K562 (cell line): ENCODE results near the gene DPEP2NB. TPM values are rescaled to one million over a fixed set of nuclear protein-coding genes. Genes with fewer than 3 reads are reported as not detected.
A peak's percentile ranks its signal among the peaks of the same experiment; 100 is the strongest.

ENCODE experiments used
- ATAC-seq: fragments of 200-7000 bp; cut with Tn5 transposase; 3 replicates; pipeline ENCODE4 v1.9.1; 2020; ENCODE audit warnings: moderate library complexity
- Bru-seq: library from RNA; stranded (reverse); fragments of 400-500 nt; gene quantifications from one replicate; lab custom pipeline; 2021; lab: Mats Ljungman, UMichigan
- BruChase-seq, 2 experiments: library from RNA; stranded (reverse); fragments of 400-500 nt; gene quantifications; one replicate each; lab custom pipeline; 2021; lab: Mats Ljungman, UMichigan
- BruUV-seq: library from RNA; stranded (reverse); fragments of 400-500 nt; replicated peaks from 2 replicates; lab custom pipeline; 2021; lab: Mats Ljungman, UMichigan
- CTCF ChIA-PET: fragments of 300-600 bp; formaldehyde crosslinking; extraction: SDS; loops from one replicate; lab custom pipeline; 2021; ENCODE audit warnings: low intra/inter-chr PET ratio; lab: Yijun Ruan, JAX
- POLR2A ChIA-PET: fragments of 300-600, 350-650 bp; sonication (Branson Sonifier 250); formaldehyde crosslinking; extraction: SDS; loops from one replicate; lab custom pipeline; 2021; ENCODE audit warnings: antibody characterized with exemption, inconsistent platforms; lab: Yijun Ruan, JAX
- DNase-seq, 4 experiments: peaks; one replicate each; pipeline versions ENCODE4 v3.0.0 to v3.0.0-alpha.2; 2011 to 2018; ENCODE audit warnings: low spot score in 3 of 4, mixed read lengths in 3 of 4; ENCODE audit errors: extremely low read depth in 1 of 4
- FAIRE-seq: peaks from 2 replicates; lab custom pipeline; 2011; peaks lifted over from hg19 to GRCh38; lab: Jason Lieb, UNC
- H2AFZ ChIP-seq: 2 replicates; pipeline ENCODE4 v1.6.0; 2011; ENCODE audit warnings: low read depth, low read length, control low read depth, inconsistent platforms
- H3K27ac ChIP-seq: fragments of 200-600 bp; 3 replicates; pipeline ENCODE4 v1.8.0; 2011; ENCODE audit warnings: low read depth, mild to moderate bottlenecking, control low read depth, inconsistent platforms, low read length, moderate library complexity, mixed read lengths; ENCODE audit errors: extremely low read depth
- H3K27me3 ChIP-seq, 2 experiments: fragments of 300-600 bp in 1 of 2; 2 replicates in 1 of 2; 3 replicates in 1 of 2; pipeline versions ENCODE4 v1.6.0 to v1.8.0; 2011; ENCODE audit warnings: inconsistent platforms in 2 of 2, low read length in 2 of 2, mild to moderate bottlenecking in 1 of 2, mixed read lengths in 1 of 2, moderate library complexity in 1 of 2; ENCODE audit not compliant: control insufficient read depth in 2 of 2, insufficient read depth in 2 of 2
- H3K36me3 ChIP-seq: fragments of 300-600 bp; 3 replicates; pipeline ENCODE4 v1.8.0; 2011; ENCODE audit warnings: mild to moderate bottlenecking, low read length, inconsistent platforms; ENCODE audit not compliant: control insufficient read depth, insufficient read depth
- H3K4me1 ChIP-seq, 2 experiments: fragments of 200-600 bp in 1 of 2; replicated peaks in 1 of 2; 2 replicates in 1 of 2; 3 replicates in 1 of 2; pipeline versions ENCODE4 v1.5.1 to v1.8.0; 2011; ENCODE audit warnings: inconsistent platforms in 2 of 2, low read length in 2 of 2, mild to moderate bottlenecking in 1 of 2, mixed read lengths in 1 of 2, moderate library complexity in 1 of 2; ENCODE audit not compliant: control insufficient read depth in 2 of 2, insufficient read depth in 2 of 2
- H3K4me2 ChIP-seq: 2 replicates; pipeline ENCODE4 v1.6.1; 2011; ENCODE audit warnings: low read length, control low read depth, inconsistent platforms, mixed read lengths; ENCODE audit not compliant: insufficient read depth
- H3K4me3 ChIP-seq: fragments of 200-600 bp; sonication (generic), shearing (Covaris generic); 2 replicates; pipeline ENCODE4 v1.5.1; 2016; ENCODE audit warnings: control low read depth, inconsistent platforms
- H3K79me2 ChIP-seq: fragments of 200-600 bp; 3 replicates; pipeline ENCODE4 v1.8.0; 2011; ENCODE audit warnings: low read length, inconsistent platforms; ENCODE audit not compliant: control insufficient read depth, insufficient read depth
- H3K9ac ChIP-seq, 2 experiments: 2 replicates each; pipeline versions ENCODE4 v1.6.0 to v1.6.1; 2011; ENCODE audit warnings: low read depth in 2 of 2, low read length in 2 of 2, control low read depth in 1 of 2, inconsistent platforms in 1 of 2, mild to moderate bottlenecking in 1 of 2, mixed read lengths in 1 of 2; ENCODE audit not compliant: insufficient read depth in 1 of 2
- H3K9me1 ChIP-seq: one replicate; pipeline ENCODE4 v1.6.0; 2011; ENCODE audit warnings: inconsistent platforms, mild to moderate bottlenecking, low read length, moderate library complexity; ENCODE audit not compliant: control insufficient read depth, insufficient read depth
- H3K9me3 ChIP-seq: replicated peaks from 2 replicates; pipeline ENCODE4 v1.5.1; 2011; ENCODE audit warnings: low read depth, low read length, inconsistent platforms; ENCODE audit not compliant: control insufficient read depth, insufficient read depth
- H4K20me1 ChIP-seq: replicated peaks from 2 replicates; pipeline ENCODE4 v1.6.1; 2011; ENCODE audit warnings: low read length, inconsistent platforms, mixed read lengths; ENCODE audit not compliant: control insufficient read depth, insufficient read depth
- CBX3 ChIP-seq, 2 experiments: IDR thresholded peaks; 1 replicate in 1 of 2; 2 replicates in 1 of 2; pipeline ENCODE4 v1.6.1; 2012; ENCODE audit warnings: inconsistent platforms in 2 of 2, low read length in 2 of 2, borderline replicate concordance in 1 of 2, control low read depth in 1 of 2
- CREB1 ChIP-seq, 2 experiments: sonication (generic) in 1 of 2; formaldehyde crosslinking in 1 of 2; IDR thresholded peaks; 2 replicates each; pipeline versions ENCODE4 v1.6.1 to v1.8.0; 2012 to 2022; ENCODE audit warnings: inconsistent platforms in 1 of 2, mild to moderate bottlenecking in 1 of 2, missing genetic modification reagents in 1 of 2, moderate library complexity in 1 of 2
- CREM ChIP-seq: IDR thresholded peaks from 2 replicates; pipeline ENCODE4 v1.6.1; 2014; ENCODE audit warnings: antibody characterized with exemption, low read depth
- MCM2 ChIP-seq: fragments of 450-650 bp; IDR thresholded peaks from 2 replicates; pipeline ENCODE4 v1.6.1; 2017; ENCODE audit warnings: low read depth, mild to moderate bottlenecking
- POLR2G ChIP-seq: fragments of 200-400 bp; formaldehyde crosslinking; IDR thresholded peaks from 2 replicates; pipeline ENCODE4 v1.6.1; 2017; ENCODE audit warnings: low read depth, mild to moderate bottlenecking, antibody characterized with exemption, low read length, moderate library complexity
- RFX1 ChIP-seq: fragments of 450-650 bp; IDR thresholded peaks from 2 replicates; pipeline ENCODE4 v1.6.1; 2016; ENCODE audit warnings: mild to moderate bottlenecking, moderate library complexity
- STAT5B ChIP-seq: fragments of 250-450 bp; sonication (Bioruptor Pico); IDR thresholded peaks from 2 replicates; pipeline ENCODE4 v1.8.0; 2021; ENCODE audit warnings: mild to moderate bottlenecking, inconsistent platforms
- ZNF253 ChIP-seq: fragments of 250-450 bp; sonication (Bioruptor Pico); conservative IDR thresholded peaks from 2 replicates; pipeline ENCODE4 v1.6.1; 2021; ENCODE audit warnings: mild to moderate bottlenecking
- WGBS: fragments of 100-300 bp; shearing (Covaris generic); methylation state at CpG from one replicate; pipeline ENCODE4 v1.1.6; 2016; ENCODE audit warnings: low coverage, mixed read lengths; ENCODE audit not compliant: insufficient coverage; ENCODE audit errors: missing lambda C conversion rate; 5-methylcytosine and 5-hydroxymethylcytosine counted together
- in situ Hi-C: fragments of 300-500 bp; cut with MboI; formaldehyde crosslinking; loops from 4 replicates; pipeline ENCODE4 v1.15.0; 2018; ENCODE audit warnings: inconsistent platforms, mixed read lengths
- intact Hi-C: fragments of 100-400 bp; cut with micrococcal nuclease; formaldehyde crosslinking; loops from 2 replicates; pipeline ENCODE4 v1.14.2; 2022
- long read RNA-seq, 3 experiments: library from polyadenylated mRNA in 2 of 3; library from RNA in 1 of 3; unstranded in 2 of 3; stranded (forward) in 1 of 3; transcript quantifications; one replicate each; pipeline ENCODE4 v2.0.0, GENCODE V29; 2019 to 2022
- polyA minus RNA-seq, 3 experiments: library from RNA; depleted of rRNA, polyadenylated mRNA; stranded (reverse); fragments of >200 nt; gene quantifications; 2 replicates each; pipeline ENCODE4 v1.2.3, GENCODE V29; 2011
- polyA plus RNA-seq, 8 experiments: library from polyadenylated mRNA; depleted of rRNA in 4 of 8; stranded (reverse) in 5 of 8; unstranded in 3 of 8; fragments of >200 nt; fragmentation: Nextera tagmentation in 2 of 8; fragmentation: Illumina TruSeq in 1 of 8; extraction: Ambion mirVana in 2 of 8; extraction: Trizol in 1 of 8; gene quantifications; 2 replicates each; pipeline versions ENCODE4 v1.2.1 to v1.2.3, GENCODE V29; 2011 to 2014; ENCODE audit warnings: inconsistent platforms in 1 of 8, missing spikeins in 1 of 8
- total RNA-seq, 7 experiments: library from RNA; depleted of rRNA in 6 of 7; stranded (reverse); fragments of >200 nt in 6 of 7; fragmentation: Illumina TruSeq in 2 of 7; extraction: Trizol in 2 of 7; gene quantifications; 2 replicates each; pipeline versions ENCODE4 v1.2.1 to v1.2.3, GENCODE V29; 2011 to 2021; ENCODE audit warnings: low replicate concordance in 1 of 7

DPEP2NB gene, protein sequence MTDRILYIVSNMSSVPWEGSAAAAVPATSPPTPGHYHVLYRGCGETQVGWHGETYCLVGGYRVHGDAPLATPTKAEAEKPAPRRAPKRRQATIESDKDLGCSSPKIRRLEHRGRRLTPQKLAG
- not detected in 2 replicates for total RNA-seq (2011; cell fraction: chromatin; rRNA removed; ENCODE audit: low replicate concordance)
- total RNA-seq (2011; cell fraction: nucleolus; rRNA removed): not detected in 2 replicates
- not detected in 2 replicates for total RNA-seq (2011; cell fraction: nucleoplasm; rRNA removed)
- total RNA-seq (2014; rRNA removed): not detected in 2 replicates
- total RNA-seq (2014; rRNA removed; fragmentation: Illumina TruSeq; extraction: Trizol): not detected in 2 replicates
- total RNA-seq (2015; rRNA removed; fragmentation: Illumina TruSeq; extraction: Trizol): not detected in 2 replicates
- not detected in 2 replicates for total RNA-seq (2021)
- polyA plus RNA-seq (2011; rRNA removed): not detected in 2 replicates
- polyA plus RNA-seq (2011; cell fraction: cytosol; rRNA removed): not detected in 2 replicates
- polyA plus RNA-seq (2011; cell fraction: nucleus; rRNA removed): not detected in 2 replicates
- 0.07 TPM in 1 of 2 replicates, not detected in the other for polyA plus RNA-seq (2012)
- not detected in 2 replicates for polyA plus RNA-seq (2014; fragmentation: Illumina TruSeq; extraction: Trizol)
- not detected for polyA plus RNA-seq (2014; fragmentation: Nextera tagmentation; extraction: Ambion mirVana)
- polyA plus RNA-seq (2014; rRNA removed): not detected in 2 replicates
- polyA minus RNA-seq (2011; rRNA and poly(A)+ RNA removed): not detected in 2 replicates
- not detected in 2 replicates for polyA minus RNA-seq (2011; cell fraction: cytosol; rRNA and poly(A)+ RNA removed)
- not detected in 2 replicates for polyA minus RNA-seq (2011; cell fraction: nucleus; rRNA and poly(A)+ RNA removed)
- Bru-seq, nascent RNA: percentile 19 among the genes with signal in this experiment
- not detected for BruChase-seq, experiment 1, labeled RNA remaining after a 2-hour chase
- BruChase-seq, experiment 2, labeled RNA remaining after a 6-hour chase: percentile 31 among the genes with signal in this experiment
- long read RNA-seq, experiment 1: 0 reads
- long read RNA-seq, experiment 2: 0 reads
- long read RNA-seq, experiment 3: 0 reads

- Histone ChIP-seq H3K27ac (no peak within 1 kb of the TSS), H3K36me3 (no peaks in the 10 kb centered on the region; the same call in 2 of the 3 replicates), H3K4me3 (no peak within 1 kb of the TSS), H3K27me3 (no peaks in the 10 kb centered on the region; a peak in 1 of 5 replicates), H3K79me2 (no peaks in the 10 kb centered on the region), H3K4me1 (peaks cover 0 to 13% of the 10 kb centered on the region in 2 experiments; a peak in 2 of 5 replicates), H3K9me3 (no peaks in the 10 kb centered on the region), H4K20me1 (no peaks in the 10 kb centered on the region), H2AFZ (peak within 1 kb of the TSS; percentile 60), H3K4me2 (0 out of 2 replicates have a peak within 1 kb of the TSS, but pooled peaks have one; percentile 11), H3K9ac (peak within 1 kb of the TSS in 1 of 2 experiments; percentile 76; a peak in 1 of 4 replicates), H3K9me1 (no peaks in the 10 kb centered on the region)
- WGBS: 48% methylated on average over 5 of the region's 5 CpGs
- intact Hi-C loops: no loop called here
- ChIA-PET POLR2A (interaction anchor here (0.5 to 1.9 kb wide), 4 partner anchors 10 to 69 kb away, joined by 3 to 9 read pairs (median 4); partner anchors contain the start of gene NFATC3), CTCF (no interaction called here)
- DNase-seq (peak in 1 of 4 experiments; percentile 5), ATAC-seq (peak; percentile 15; the same call in 1 of the 3 replicates), FAIRE-seq (no peak)
- no TSS peak for BruUV-seq
- TF ChIP-seq ZNF253 (CRISPR knock-in tag): no peak
- no peak for TF ChIP-seq MCM2
- no peak for TF ChIP-seq STAT5B (CRISPR knock-in tag)
- TF ChIP-seq CBX3 (IDR thresholded peaks at IDR 0.05; ENCODE audit: borderline replicate concordance in 1 of 2, low read length in 2 of 2): no peak
- TF ChIP-seq POLR2G: no peak
- TF ChIP-seq CREM: peak; percentile 62
- TF ChIP-seq CREB1 (IDR thresholded peaks at IDR 0.05): peak; percentile 69; the same call in 1 of the 2 replicates
- peak; percentile 60 for TF ChIP-seq CREB1 (CRISPR knock-in tag; IDR thresholded peaks at IDR 0.05)
- TF ChIP-seq RFX1: peak; percentile 33; the same call in 1 of the 2 replicates
- in situ Hi-C loops: no loop called here
Measured at GRCh38 chr16:68015681-68016080, at the start of gene DPEP2NB. DPEP2NB (minus strand) TSS chr16:68015911; CDS start chr16:68015770, 141 bp downstream.
